ELF-1 (cell line): Measurements from ENCODE around the gene TMC6.
"Not testable (repeated sequence)": the region's sequence is repeated elsewhere in the genome, so short reads cannot be mapped to it uniquely, and the experiment has no call there.

ENCODE experiments used
- DNase-seq: peaks from one replicate; pipeline ENCODE4 v3.0.0-alpha.2; 2016; ENCODE audit warnings: low read depth, low spot score

The TMC6 gene

GRCh38 chr17:78154903-78155811 is 26.6 kb upstream of the TMC6 start:
- DNase-seq: no peak

- DNase-seq: no peak
Measured at GRCh38 chr17:78151514-78152008, 23.0 kb upstream of the TMC6 start.

- no peak for DNase-seq
Measured at GRCh38 chr17:78148286-78149016, 19.9 kb upstream of the TMC6 start.

- DNase-seq: no peak
Measured at GRCh38 chr17:78147315-78147998, 18.9 kb upstream of the TMC6 start.

- DNase-seq: no peak
Measured at GRCh38 chr17:78146881-78147280, 18.3 kb upstream of the TMC6 start.

- DNase-seq: no peak
Measured at GRCh38 chr17:78146471-78146869, 17.9 kb upstream of the TMC6 start.

GRCh38 chr17:78144736-78145641 is 16.4 kb upstream of the TMC6 start:
- no peak for DNase-seq

GRCh38 chr17:78144147-78144719 is 15.7 kb upstream of the TMC6 start:
- DNase-seq: no peak

- no peak for DNase-seq
Measured at GRCh38 chr17:78143214-78144146, 14.9 kb upstream of the TMC6 start.

- DNase-seq: peak; percentile 72
Measured at GRCh38 chr17:78142119-78142861, 13.7 kb upstream of the TMC6 start.

- peak; percentile 27 for DNase-seq
Measured at GRCh38 chr17:78141437-78142118, 13.0 kb upstream of the TMC6 start.

GRCh38 chr17:78140169-78141051 is 11.9 kb upstream of the TMC6 start:
- peak; percentile 99 for DNase-seq

- not testable (repeated sequence) for DNase-seq
Measured at GRCh38 chr17:78139861-78140168, 11.3 kb upstream of the TMC6 start.

- no peak for DNase-seq
Measured at GRCh38 chr17:78138204-78139060, 9.9 kb upstream of the TMC6 start.

- peak; percentile 67 for DNase-seq
Measured at GRCh38 chr17:78137392-78138203, 9.0 kb upstream of the TMC6 start.
